Sigmoid colon (tissue), 7 donors: Measurements from ENCODE around the gene CTBP2. TPM values are rescaled to one million over a fixed set of nuclear protein-coding genes. Genes with fewer than 3 reads are reported as not detected.
"Not testable (repeated sequence)": the region's sequence is repeated elsewhere in the genome, so short reads cannot be mapped to it uniquely, and the experiment has no call there.

ENCODE experiments used
- DNase-seq: peaks from one replicate; pipeline ENCODE4 v3.0.0-alpha.2; 2019
- H3K27ac ChIP-seq, 4 donors: fragments of 200-600 bp; sonication (generic); one replicate each; pipeline ENCODE4 v1.5.1; 2016 to 2019; ENCODE audit warnings: mild to moderate bottlenecking in 1 of 4
- H3K27me3 ChIP-seq, 3 donors: fragments of 200-600 bp; sonication (generic); one replicate each; pipeline ENCODE4 v1.5.1; 2019; ENCODE audit warnings: mild to moderate bottlenecking in 1 of 3
- H3K36me3 ChIP-seq, 4 donors: fragments of 200-600 bp; sonication (generic); one replicate each; pipeline ENCODE4 v1.5.1; 2016 to 2019
- H3K4me1 ChIP-seq, 4 donors: fragments of 200-600 bp; sonication (generic); one replicate each; pipeline ENCODE4 v1.5.1; 2017 to 2019
- H3K4me3 ChIP-seq, 4 donors: fragments of 200-600 bp; sonication (generic); one replicate each; pipeline ENCODE4 v1.5.1; 2017 to 2019; ENCODE audit warnings: mild to moderate bottlenecking in 2 of 4, moderate library complexity in 1 of 4
- H3K9me3 ChIP-seq, 4 donors: fragments of 200-600 bp in 3 of 4; sonication (generic) in 3 of 4; one replicate each; pipeline versions ENCODE4 v1.5.1 to v1.6.1; 2013 to 2019
- EP300 ChIP-seq, 4 donors: sonication (generic); formaldehyde crosslinking; IDR thresholded peaks; one replicate each; pipeline ENCODE4 v1.6.1; 2017; ENCODE audit warnings: antibody characterized with exemption in 4 of 4
- POLR2A ChIP-seq, 2 donors: fragments of 450-650 bp; IDR thresholded peaks; one replicate each; pipeline ENCODE4 v1.6.1; 2016; ENCODE audit warnings: antibody characterized with exemption in 2 of 2, mild to moderate bottlenecking in 2 of 2, moderate library complexity in 2 of 2
- POLR2AphosphoS5 ChIP-seq, 4 donors: sonication (generic); formaldehyde crosslinking; IDR thresholded peaks; one replicate each; pipeline ENCODE4 v1.6.1; 2017; ENCODE audit warnings: antibody characterized with exemption in 4 of 4
- whole genome bisulfite sequencing, 2 donors: extraction: QIAGEN DNeasy Blood & Tissue Kit; methylation state at CpG; one replicate each; pipeline ENCODE4 v1.1.7; 2013; 5-methylcytosine and 5-hydroxymethylcytosine counted together
- intact Hi-C: fragments of 100-400 bp; cut with DNase I; formaldehyde crosslinking; loops from one replicate; pipeline ENCODE4 v1.15.1; 2023
- polyA plus RNA-seq, 3 donors: library from polyadenylated mRNA; stranded (reverse); fragments of 200-250 nt; gene quantifications; one replicate each; pipeline ENCODE4 v1.2.3, GENCODE V29; 2013
- total RNA-seq, 4 donors: library from RNA; depleted of rRNA; stranded (reverse); fragments of >200 nt; gene quantifications; one replicate each; pipeline ENCODE4 v1.1.0, GENCODE V29; 2016
- TF ChIP-seq, protein P1 (sequence below), 4 experiments: fragments of 450-650 bp in 3 of 4; fragments of 200-600 bp in 1 of 4; IDR thresholded peaks; one replicate each; pipeline ENCODE4 v1.5.1; 2016 to 2019; ENCODE audit warnings: antibody characterized with exemption in 4 of 4, mild to moderate bottlenecking in 3 of 4, moderate library complexity in 2 of 4
- donor health status: healthy with polysubstance abuse.
- donor health status: Bipolar disorder and iron deficiency.
- donor health status: healthy.

Gene CTBP2
- total and polyA plus RNA-seq, 7 donors = 31.2 to 62.4 (median 52.0) TPM

DNA sequence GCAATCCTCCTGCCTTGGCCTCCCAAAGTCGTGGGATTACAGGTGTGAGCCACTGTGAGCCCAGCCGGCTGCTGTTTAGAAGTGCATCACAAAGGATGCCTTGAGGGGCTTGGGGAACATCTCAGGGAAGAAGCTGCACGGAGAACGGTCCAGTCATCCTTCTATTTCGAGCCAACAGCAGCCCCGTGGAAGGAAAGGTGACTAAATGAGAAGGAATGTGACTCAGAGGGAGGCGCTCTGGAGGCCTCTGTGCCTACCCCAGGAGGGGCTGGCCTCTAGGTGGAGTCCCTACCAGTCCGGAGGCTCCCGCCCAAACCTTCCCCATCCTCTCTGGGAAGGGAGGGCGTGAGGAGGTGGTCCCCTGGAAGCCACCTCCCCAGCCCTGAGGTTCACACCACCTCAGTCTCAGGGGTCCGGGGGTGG, 76.2 kb downstream of the CTBP2 start:
- H3K9me3 ChIP-seq = no peaks in the 10 kb centered on the region
- H3K4me3 ChIP-seq = no peak overlapping the region
- peak overlapping the region in 3 of 4 donors; percentile 19 to 81 (median 63) for H3K27ac ChIP-seq
- DNase-seq = no peak
- peaks cover 0 to 55% (median 45%) of the 10 kb centered on the region in 4 donors for H3K4me1 ChIP-seq
- intact Hi-C loops = no loop called here
- TF ChIP-seq POLR2AphosphoS5 (IDR thresholded peaks at IDR 0.05) (peak in 1 of 4 donors; percentile 16), EP300 (IDR thresholded peaks at IDR 0.05) (no peak), POLR2A (IDR thresholded peaks at IDR 0.05) (no peak)
- TF ChIP-seq, protein P1, sequence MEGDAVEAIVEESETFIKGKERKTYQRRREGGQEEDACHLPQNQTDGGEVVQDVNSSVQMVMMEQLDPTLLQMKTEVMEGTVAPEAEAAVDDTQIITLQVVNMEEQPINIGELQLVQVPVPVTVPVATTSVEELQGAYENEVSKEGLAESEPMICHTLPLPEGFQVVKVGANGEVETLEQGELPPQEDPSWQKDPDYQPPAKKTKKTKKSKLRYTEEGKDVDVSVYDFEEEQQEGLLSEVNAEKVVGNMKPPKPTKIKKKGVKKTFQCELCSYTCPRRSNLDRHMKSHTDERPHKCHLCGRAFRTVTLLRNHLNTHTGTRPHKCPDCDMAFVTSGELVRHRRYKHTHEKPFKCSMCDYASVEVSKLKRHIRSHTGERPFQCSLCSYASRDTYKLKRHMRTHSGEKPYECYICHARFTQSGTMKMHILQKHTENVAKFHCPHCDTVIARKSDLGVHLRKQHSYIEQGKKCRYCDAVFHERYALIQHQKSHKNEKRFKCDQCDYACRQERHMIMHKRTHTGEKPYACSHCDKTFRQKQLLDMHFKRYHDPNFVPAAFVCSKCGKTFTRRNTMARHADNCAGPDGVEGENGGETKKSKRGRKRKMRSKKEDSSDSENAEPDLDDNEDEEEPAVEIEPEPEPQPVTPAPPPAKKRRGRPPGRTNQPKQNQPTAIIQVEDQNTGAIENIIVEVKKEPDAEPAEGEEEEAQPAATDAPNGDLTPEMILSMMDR (IDR thresholded peaks at IDR 0.05) = no peak
- H3K27me3 ChIP-seq = no peaks in the 10 kb centered on the region
- 84 to 86% methylated on average over 11 of the region's 11 CpGs for WGBS, 2 donors
- H3K36me3 ChIP-seq = no peaks in the 10 kb centered on the region

DNA sequence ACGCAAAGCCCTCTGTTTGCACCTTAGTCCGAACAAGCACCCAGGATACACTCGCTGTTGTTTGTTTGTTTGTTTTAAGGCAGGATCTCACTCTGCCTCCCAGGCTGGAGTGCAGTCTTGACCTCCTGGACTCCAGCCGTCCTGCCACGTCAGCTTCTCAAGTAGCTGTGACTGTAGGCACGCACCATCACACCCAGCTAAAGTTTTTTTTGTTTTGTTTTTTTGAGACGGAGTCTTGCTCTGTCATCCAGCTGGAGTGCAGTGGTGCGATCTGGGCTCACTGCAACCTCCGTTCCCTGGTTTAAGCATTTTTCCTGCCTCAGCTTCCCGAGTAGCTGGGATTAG, 76.8 kb downstream of the CTBP2 start:
- TF ChIP-seq, protein P1 (IDR thresholded peaks at IDR 0.05) = no peak
- TF ChIP-seq POLR2A (IDR thresholded peaks at IDR 0.05) (no peak), EP300 (IDR thresholded peaks at IDR 0.05) (no peak), POLR2AphosphoS5 (IDR thresholded peaks at IDR 0.05) (no peak)
- peak; percentile 54 for DNase-seq
- H3K4me3 ChIP-seq = no peak overlapping the region
- H3K9me3 ChIP-seq = no peaks in the 10 kb centered on the region
- 80 to 89% methylated on average over 10 of the region's 10 CpGs for WGBS, 2 donors
- H3K4me1 ChIP-seq = peaks cover 0 to 55% (median 44%) of the 10 kb centered on the region in 4 donors
- peak overlapping the region in 2 of 4 donors; percentile 63 to 81 for H3K27ac ChIP-seq
- H3K27me3 ChIP-seq = no peaks in the 10 kb centered on the region
- intact Hi-C loops = no loop called here
- no peaks in the 10 kb centered on the region for H3K36me3 ChIP-seq

DNA sequence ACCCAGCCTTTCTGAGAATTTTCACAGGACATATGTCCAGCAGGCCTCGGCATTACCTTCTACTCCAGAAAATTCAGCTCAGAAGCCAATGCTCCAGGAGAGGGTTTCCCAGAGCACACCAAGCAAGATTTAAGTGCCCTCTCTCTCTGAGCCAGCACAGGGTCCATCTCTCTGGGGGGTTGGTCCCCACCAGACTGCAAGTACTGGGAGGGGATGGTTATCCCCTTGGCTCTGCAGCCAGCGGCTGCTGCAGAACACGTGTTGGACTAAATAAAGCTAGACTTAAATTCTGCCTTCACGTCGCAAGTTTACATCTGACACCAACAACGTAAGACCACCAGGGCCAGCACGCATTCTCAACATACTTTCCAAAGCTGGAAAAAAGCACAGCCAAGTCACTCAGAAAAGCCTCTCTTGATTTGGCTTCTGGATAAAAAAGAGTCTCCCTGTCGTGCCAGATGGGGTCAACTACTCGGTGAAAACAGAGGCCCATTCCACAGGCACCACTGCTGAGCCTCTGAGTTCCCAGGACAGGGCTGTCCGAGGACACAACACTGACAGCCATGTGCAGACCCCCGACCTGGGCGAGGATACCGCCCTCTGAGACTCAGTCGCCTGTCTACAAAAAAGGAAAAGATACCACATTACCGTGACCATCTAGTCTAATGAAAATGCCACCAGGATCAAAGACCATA, 77.3 kb downstream of the CTBP2 start:
- no peak for TF ChIP-seq POLR2A (IDR thresholded peaks at IDR 0.05)
- TF ChIP-seq EP300 (IDR thresholded peaks at IDR 0.05) = no peak
- TF ChIP-seq, protein P1 (IDR thresholded peaks at IDR 0.05) = no peak
- TF ChIP-seq POLR2AphosphoS5 (IDR thresholded peaks at IDR 0.05) = no peak
- Histone ChIP-seq H3K9me3 (no peaks in the 10 kb centered on the region), H3K36me3 (no peaks in the 10 kb centered on the region), H3K4me1 (peaks cover 0 to 55% (median 44%) of the 10 kb centered on the region in 4 donors), H3K4me3 (no peak overlapping the region), H3K27me3 (no peaks in the 10 kb centered on the region), H3K27ac (peak overlapping the region in 2 of 4 donors; percentile 63 to 81)
- peak; percentile 53 for DNase-seq
- 82 to 88% methylated on average over 15 of the region's 15 CpGs for WGBS, 2 donors
- intact Hi-C loops = no loop called here

DNA sequence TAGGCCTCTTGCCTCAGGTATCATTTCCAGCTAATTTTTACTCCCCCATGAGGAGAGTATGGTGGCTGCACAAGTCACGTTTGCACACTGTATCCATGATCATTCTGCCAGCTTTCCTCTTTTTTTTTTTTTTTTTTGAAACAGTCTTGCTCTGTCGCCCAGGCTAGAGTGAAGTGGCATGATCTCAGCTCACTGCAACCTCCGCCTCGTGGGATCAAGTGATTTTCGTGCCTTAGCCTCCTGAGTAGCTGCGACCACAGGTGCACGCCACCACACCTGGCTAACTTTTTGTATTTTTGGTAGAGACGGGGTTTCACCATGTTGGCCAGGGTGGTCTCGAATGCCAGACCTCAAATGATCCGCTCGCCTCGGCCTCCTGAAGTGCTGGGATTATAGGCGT, 77.9 kb downstream of the CTBP2 start:
- H3K27me3 ChIP-seq, intact Hi-C loops: not testable (repeated sequence)
- H3K27ac ChIP-seq = peak overlapping the region in 1 of 4 donors; percentile 37

DNA sequence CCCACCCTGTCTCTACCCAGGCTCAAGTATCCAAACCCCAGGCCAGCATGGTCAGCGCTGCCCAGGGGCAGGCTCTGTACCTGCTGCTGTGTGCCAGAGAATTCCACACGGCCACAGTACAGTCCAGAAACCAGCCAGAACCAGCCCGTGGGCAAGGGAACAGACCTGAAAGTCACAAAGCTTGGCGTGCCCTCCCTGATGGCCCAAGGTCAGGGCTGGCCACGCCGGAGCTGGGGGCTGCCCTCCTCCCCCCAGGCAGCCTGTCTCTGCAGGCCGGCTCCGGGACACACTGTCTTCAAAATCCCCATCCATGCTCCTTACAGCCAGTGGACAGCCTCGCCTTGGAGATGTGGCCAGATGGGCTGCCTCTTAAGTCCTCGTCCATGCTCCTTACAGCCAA, 78.4 kb downstream of the CTBP2 start:
- H3K9me3 ChIP-seq = no peaks in the 10 kb centered on the region
- TF ChIP-seq, protein P1 (IDR thresholded peaks at IDR 0.05) = no peak
- no peak for TF ChIP-seq EP300 (IDR thresholded peaks at IDR 0.05)
- TF ChIP-seq POLR2A (IDR thresholded peaks at IDR 0.05) = no peak
- no peak for TF ChIP-seq POLR2AphosphoS5 (IDR thresholded peaks at IDR 0.05)
- 85 to 92% methylated on average over 10 of the region's 10 CpGs for WGBS, 2 donors
- H3K4me1 ChIP-seq = peaks cover 0 to 59% (median 48%) of the 10 kb centered on the region in 4 donors
- intact Hi-C loops = no loop called here
- H3K36me3 ChIP-seq = no peaks in the 10 kb centered on the region
- H3K27me3 ChIP-seq = no peaks in the 10 kb centered on the region
- peak; percentile 53 for DNase-seq
- H3K27ac ChIP-seq = peak overlapping the region in 1 of 4 donors; percentile 28
- H3K4me3 ChIP-seq = no peak overlapping the region

More for the DNA sequence above, 77.9 kb downstream of the CTBP2 start:
- peaks cover 0 to 55% (median 45%) of the 10 kb centered on the region in 4 donors for H3K4me1 ChIP-seq
- H3K9me3 ChIP-seq, H3K4me3 ChIP-seq, H3K36me3 ChIP-seq: not testable (repeated sequence)
- DNase-seq = peak; percentile 21
- WGBS, 2 donors = 89 to 92% methylated on average over 13 of the region's 13 CpGs
